GM18502 (cell line): ENCODE results near the gene LTBP1.
"Not testable (repeated sequence)": the region's sequence is repeated elsewhere in the genome, so short reads cannot be mapped to it uniquely, and the experiment has no call there.

Experiments
- ATAC-seq: cut with Tn5 transposase; IDR thresholded peaks from one replicate; pipeline ENCODE4 v1.9.1; 2021; ENCODE audit warnings: mild to moderate bottlenecking; ENCODE audit not compliant: unreplicated experiment, poor library complexity

Gene LTBP1

GRCh38 chr2:33389695-33390094, 442.9 kb downstream of the LTBP1 start:
- ATAC-seq: not testable (repeated sequence)

GRCh38 chr2:33391529-33392255, 444.9 kb downstream of the LTBP1 start:
- ATAC-seq: no peak

DNA sequence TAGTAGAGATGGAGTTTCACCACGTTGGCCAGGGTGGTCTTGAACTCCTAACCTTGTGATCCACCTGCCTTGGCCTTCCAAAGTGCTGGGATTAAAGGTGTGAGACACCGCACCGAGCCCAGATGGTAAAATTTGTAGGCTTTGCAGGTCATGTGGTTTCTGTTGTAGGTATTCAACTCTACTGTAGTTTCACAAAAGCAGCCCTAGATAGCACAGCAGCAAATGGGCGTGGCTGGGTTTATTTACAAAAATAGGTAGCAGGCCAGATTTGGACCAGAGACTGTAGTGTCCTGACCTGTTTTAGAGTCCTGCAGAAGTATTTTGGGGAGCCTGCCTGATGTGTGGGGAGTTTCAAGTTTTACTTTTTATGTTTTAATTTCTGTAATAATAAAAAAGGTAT, 445.6 kb downstream of the LTBP1 start:
- no peak for ATAC-seq

- no peak for ATAC-seq
These were observed 448.3 kb downstream of the LTBP1 start for GRCh38 chr2:33395034-33395433.

GRCh38 chr2:33395655-33396249, 449.0 kb downstream of the LTBP1 start:
- no peak for ATAC-seq

GRCh38 chr2:33404321-33404720, 457.6 kb downstream of the LTBP1 start:
- ATAC-seq: no peak

DNA sequence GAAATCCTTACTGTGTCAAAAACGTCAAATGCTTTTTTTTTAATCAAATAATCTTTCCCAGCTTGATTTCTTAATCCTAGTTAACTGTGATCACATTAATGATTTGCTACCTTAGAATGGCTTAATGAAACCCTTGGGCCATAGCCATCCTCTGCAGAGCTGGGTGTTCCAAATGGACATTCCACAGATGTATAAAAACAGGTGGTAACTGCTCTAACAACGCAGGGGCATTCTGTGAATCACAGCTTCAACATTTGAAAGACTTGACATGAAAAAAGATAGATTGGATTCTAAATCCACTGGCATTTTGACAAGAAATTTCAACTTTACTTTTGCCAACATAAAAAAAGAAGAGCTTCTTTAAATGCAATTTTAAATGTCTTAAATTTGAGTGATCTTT, 459.9 kb downstream of the LTBP1 start:
- ATAC-seq: no peak

- ATAC-seq: no peak
These were observed 461.4 kb downstream of the LTBP1 start for GRCh38 chr2:33408109-33408508.

GRCh38 chr2:33409417-33409955, 462.7 kb downstream of the LTBP1 start:
- no peak for ATAC-seq

GRCh38 chr2:33411765-33412164, 465.0 kb downstream of the LTBP1 start:
- no peak for ATAC-seq

DNA sequence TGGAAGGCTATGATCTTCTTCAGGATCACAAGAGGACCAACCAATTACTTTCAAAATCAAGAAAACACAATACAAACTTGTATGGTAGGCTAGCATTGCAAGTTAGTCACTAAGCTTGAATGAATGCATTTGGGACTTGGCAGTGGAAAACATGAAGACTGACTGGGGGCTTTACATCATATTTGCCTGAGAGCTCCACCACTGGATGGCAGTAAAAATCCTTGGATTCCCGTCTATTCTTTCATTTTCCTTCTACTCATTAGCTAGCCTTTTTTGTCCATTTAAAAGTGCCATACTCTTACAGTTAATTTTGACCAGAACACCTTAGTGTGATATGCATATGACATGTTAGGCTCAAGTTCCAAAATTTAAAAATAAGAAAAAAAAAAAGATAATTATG, 466.2 kb downstream of the LTBP1 start:
- ATAC-seq: no peak

- ATAC-seq: no peak
These were observed 472.9 kb downstream of the LTBP1 start for GRCh38 chr2:33419581-33420200.

DNA sequence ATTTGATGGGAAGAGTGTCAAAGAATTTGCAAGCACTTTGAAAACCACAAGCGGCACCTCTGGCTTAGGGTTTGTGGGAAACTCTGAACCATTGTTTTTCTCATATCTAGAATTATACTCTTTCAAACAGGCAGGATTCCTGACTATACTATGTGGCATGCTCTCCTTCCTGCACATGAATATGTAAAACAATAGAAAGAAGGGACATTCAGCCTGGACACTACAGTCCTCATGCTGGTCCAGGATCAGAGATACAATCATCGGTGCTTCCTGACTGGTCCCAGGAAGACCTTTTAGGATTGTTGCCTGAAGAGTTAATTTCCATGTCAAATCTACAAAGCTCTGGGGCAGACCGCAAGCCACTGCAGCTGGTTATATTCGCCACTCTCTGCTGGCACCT, 474.0 kb downstream of the LTBP1 start:
- no peak for ATAC-seq

- ATAC-seq: no peak
These were observed 475.1 kb downstream of the LTBP1 start for GRCh38 chr2:33421820-33422219.

DNA sequence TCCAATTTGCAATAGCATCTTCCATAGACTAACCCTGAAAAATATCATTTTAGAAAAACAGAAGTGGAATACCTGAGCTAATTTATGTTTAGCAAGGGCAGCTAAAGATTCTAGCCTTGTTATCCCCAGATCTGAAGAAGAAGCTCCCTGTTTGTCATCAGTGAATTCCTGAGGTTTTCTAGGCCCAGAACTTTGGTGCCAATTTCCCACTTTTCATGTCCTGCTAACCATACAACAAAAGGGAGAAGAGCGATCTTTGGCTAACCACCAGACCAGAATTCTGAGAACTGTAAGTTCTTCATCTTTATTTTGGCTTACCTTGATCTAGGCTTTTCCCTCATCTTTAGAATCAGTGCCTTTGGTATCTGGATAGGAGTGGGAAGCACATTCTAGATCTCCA, 478.4 kb downstream of the LTBP1 start:
- no peak for ATAC-seq

GRCh38 chr2:33425586-33426031, 478.9 kb downstream of the LTBP1 start:
- ATAC-seq: no peak

DNA sequence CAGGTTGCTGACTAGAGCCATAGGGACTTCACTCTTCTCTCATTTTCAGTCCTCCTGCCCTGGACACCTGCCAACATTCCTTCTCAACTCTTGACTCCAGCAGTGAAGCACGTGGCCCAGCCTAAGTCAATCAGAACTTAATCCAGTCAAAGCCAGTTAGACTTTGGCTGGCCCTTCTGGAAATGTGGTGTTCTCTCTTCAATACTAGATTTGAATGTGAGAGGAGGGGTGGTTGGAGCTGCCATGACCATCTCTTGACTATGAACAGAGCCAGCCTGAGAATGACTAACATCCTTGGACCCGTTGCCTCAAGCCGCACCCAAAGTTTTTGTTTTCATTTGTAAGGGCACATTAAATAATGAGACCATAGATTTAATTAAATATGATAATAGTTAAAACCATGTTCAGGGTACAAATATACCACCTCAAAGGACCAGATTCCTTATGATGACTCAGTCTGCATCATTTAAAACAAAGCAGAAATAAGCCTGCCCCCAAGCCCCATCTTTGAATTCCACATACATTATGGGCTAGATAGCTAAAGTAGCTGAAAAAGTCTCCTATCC, 480.0 kb downstream of the LTBP1 start:
- ATAC-seq: no peak

- ATAC-seq: no peak
These were observed 483.3 kb downstream of the LTBP1 start for GRCh38 chr2:33430077-33430476.

- ATAC-seq: no peak
These were observed 484.1 kb downstream of the LTBP1 start for GRCh38 chr2:33430856-33431255.

- ATAC-seq: no peak
These were observed 486.1 kb downstream of the LTBP1 start for GRCh38 chr2:33432871-33433270.
